ENCODE results near the gene EVI5. TPM values are rescaled to one million over a fixed set of nuclear protein-coding genes. Genes with fewer than 3 reads are reported as not detected.

Gene EVI5
- total RNA-seq, 4 donors from 2014 or later: 13.6 to 21.6 (median 14.8) TPM

DNA sequence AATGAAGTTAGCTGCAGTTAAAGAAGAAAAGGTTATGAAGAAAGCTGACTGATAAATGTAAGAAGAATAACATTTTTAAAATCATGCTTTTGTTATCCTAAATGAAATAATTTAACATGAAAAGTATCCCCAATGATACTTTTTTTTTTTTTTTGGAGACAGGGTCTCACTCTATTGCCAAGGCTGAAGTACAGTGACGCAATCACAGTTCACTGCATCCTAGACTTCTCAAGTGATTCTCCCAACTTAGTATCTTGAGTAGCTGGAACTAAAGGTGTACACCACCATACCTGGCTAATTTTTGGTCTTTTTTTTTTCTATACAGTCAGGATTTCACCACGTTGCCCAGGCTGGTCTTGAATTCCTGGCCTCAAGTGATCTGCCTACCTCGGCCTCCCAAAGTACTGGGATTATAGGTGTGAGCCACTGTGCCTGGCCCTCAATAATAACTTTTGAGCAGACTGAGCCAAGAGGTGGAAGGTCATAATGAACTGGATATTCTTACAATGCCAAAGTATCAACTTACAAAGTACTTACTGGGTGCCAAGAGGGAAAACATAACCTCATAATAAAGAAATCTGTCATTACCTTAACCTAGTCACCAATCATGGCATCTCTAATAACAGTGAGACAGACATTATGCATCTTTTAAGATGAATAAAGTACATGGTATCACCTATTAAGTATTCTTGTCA is 94.5 kb downstream of the EVI5 start:
- no peaks in the 10 kb centered on the region for H3K9me3 ChIP-seq
- H3K27me3 ChIP-seq: no peaks in the 10 kb centered on the region
- H3K4me1 ChIP-seq: no peaks in the 10 kb centered on the region
- WGBS: 94% methylated on average over 3 of the region's 3 CpGs
- TF ChIP-seq POLR2A (IDR thresholded peaks at IDR 0.05) (no peak), EP300 (IDR thresholded peaks at IDR 0.05) (no peak), POLR2AphosphoS5 (IDR thresholded peaks at IDR 0.05) (no peak)
- TF ChIP-seq, protein P1, sequence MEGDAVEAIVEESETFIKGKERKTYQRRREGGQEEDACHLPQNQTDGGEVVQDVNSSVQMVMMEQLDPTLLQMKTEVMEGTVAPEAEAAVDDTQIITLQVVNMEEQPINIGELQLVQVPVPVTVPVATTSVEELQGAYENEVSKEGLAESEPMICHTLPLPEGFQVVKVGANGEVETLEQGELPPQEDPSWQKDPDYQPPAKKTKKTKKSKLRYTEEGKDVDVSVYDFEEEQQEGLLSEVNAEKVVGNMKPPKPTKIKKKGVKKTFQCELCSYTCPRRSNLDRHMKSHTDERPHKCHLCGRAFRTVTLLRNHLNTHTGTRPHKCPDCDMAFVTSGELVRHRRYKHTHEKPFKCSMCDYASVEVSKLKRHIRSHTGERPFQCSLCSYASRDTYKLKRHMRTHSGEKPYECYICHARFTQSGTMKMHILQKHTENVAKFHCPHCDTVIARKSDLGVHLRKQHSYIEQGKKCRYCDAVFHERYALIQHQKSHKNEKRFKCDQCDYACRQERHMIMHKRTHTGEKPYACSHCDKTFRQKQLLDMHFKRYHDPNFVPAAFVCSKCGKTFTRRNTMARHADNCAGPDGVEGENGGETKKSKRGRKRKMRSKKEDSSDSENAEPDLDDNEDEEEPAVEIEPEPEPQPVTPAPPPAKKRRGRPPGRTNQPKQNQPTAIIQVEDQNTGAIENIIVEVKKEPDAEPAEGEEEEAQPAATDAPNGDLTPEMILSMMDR (IDR thresholded peaks at IDR 0.05): no peak
- peaks cover 58% of the 10 kb centered on the region for H3K36me3 ChIP-seq
- H3K27ac ChIP-seq: no peak overlapping the region
- H3K4me3 ChIP-seq: no peak overlapping the region
- DNase-seq (ENCODE audit: low spot score in 2 of 2): no peak

DNA sequence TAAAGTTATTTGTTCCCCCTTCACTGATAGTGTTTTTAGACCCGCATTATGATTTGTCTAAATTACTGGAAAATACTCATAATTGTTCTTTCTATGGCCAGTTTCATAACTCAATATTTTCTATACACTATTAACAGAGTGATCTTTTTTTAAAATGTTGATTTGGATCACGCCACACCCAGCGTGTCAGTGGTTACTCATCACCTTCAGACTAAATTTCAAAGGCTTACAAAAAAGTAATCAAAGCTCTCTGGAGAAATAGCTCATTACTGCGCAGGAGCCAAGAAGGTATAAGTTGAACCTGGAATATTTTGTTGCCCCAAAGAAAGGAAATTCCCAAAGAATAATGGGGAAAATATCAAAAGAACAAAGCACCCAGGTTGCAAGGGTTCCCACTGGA is 104.9 kb downstream of the EVI5 start:
- H3K9me3 ChIP-seq: no peaks in the 10 kb centered on the region
- no peak overlapping the region for H3K27ac ChIP-seq
- H3K4me3 ChIP-seq: no peak overlapping the region
- DNase-seq (ENCODE audit: low spot score in 2 of 2): no peak
- WGBS: 79% methylated on average over 4 of the region's 4 CpGs
- TF ChIP-seq POLR2AphosphoS5 (IDR thresholded peaks at IDR 0.05): no peak
- no peak for TF ChIP-seq POLR2A (IDR thresholded peaks at IDR 0.05)
- no peak for TF ChIP-seq EP300 (IDR thresholded peaks at IDR 0.05)
- TF ChIP-seq, protein P1 (IDR thresholded peaks at IDR 0.05): no peak
- H3K36me3 ChIP-seq: peaks cover 21% of the 10 kb centered on the region
- H3K27me3 ChIP-seq: no peaks in the 10 kb centered on the region
- no peaks in the 10 kb centered on the region for H3K4me1 ChIP-seq

DNA sequence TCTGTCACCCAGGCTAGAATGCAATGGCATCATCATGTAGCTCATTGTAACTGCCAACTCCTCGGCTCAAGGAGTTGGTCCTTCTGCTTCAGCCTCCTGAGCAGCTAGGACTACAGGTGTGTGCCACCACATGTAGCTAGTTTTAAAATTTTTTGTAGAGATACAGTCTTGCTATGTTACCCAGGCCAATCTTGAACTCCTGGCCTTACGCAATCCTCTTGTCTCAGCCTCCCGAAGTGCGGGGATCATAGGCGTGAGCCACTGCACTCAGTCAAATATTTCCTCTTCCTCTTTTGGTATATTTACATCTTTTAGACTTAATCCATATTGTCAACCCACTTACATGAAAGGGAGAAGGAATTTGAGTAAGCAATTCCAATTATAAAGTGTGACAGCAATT is 121.1 kb downstream of the EVI5 start:
- Histone ChIP-seq H3K27me3 (no peaks in the 10 kb centered on the region), H3K9me3 (no peaks in the 10 kb centered on the region), H3K27ac (no peak overlapping the region), H3K36me3 (peaks cover 5% of the 10 kb centered on the region), H3K4me3 (no peak overlapping the region), H3K4me1 (no peaks in the 10 kb centered on the region)
- no peak for DNase-seq (ENCODE audit: low spot score in 2 of 2)
- no peak for TF ChIP-seq POLR2A (IDR thresholded peaks at IDR 0.05)
- TF ChIP-seq EP300 (IDR thresholded peaks at IDR 0.05): no peak
- TF ChIP-seq, protein P1 (IDR thresholded peaks at IDR 0.05): no peak
- no peak for TF ChIP-seq POLR2AphosphoS5 (IDR thresholded peaks at IDR 0.05)
- WGBS: 92% methylated on average over 5 of the region's 5 CpGs

DNA sequence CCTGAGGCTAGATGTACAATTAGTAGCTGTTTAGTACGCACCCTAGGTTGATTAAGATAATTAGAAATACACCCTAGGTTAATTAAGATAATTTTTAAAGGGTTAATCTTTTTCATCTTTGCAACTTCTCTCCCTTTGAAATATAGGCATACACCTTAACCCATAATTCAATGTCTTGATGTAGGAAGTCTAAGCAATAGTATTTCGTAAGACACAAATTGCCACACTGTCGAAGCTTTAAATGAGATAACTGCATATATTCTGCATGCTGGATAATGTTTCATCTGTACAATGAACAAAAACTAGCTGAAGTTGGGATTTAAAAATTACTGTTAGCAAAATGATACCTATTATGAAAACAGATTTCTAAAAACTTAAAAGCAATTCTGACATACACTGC is 122.9 kb downstream of the EVI5 start:
- Histone ChIP-seq H3K27me3 (no peaks in the 10 kb centered on the region), H3K36me3 (peaks cover 15% of the 10 kb centered on the region), H3K4me3 (no peak overlapping the region), H3K4me1 (no peaks in the 10 kb centered on the region), H3K9me3 (no peaks in the 10 kb centered on the region), H3K27ac (no peak overlapping the region)
- WGBS: 95% methylated on average over 3 of the region's 3 CpGs
- no peak for DNase-seq (ENCODE audit: low spot score in 2 of 2)
- no peak for TF ChIP-seq POLR2AphosphoS5 (IDR thresholded peaks at IDR 0.05)
- TF ChIP-seq, protein P1 (IDR thresholded peaks at IDR 0.05): no peak

DNA sequence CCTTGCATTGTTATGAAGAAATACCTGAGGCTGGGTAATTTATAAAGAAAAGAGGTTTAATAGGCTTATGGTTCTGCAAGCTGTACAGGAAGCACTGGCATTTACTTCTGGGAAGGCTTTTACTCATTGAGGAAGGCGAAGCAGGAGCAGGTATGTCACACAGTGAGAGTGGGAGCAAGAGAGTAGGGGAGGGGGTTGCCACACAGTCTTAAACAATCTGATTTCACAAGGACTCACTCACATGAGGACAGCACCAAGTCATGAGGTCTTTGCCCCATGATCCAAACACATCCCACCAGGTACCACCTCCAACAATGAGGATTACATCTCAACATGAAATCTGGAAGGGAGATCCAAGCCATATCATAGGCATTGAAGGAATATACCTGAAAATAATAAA is 127.2 kb downstream of the EVI5 start:
- no peak overlapping the region for H3K27ac ChIP-seq
- DNase-seq (ENCODE audit: low spot score in 2 of 2): no peak
- peaks cover 16% of the 10 kb centered on the region for H3K9me3 ChIP-seq
- no peaks in the 10 kb centered on the region for H3K27me3 ChIP-seq
- H3K4me3 ChIP-seq: no peak overlapping the region
- H3K4me1 ChIP-seq: no peaks in the 10 kb centered on the region
- peaks cover 25% of the 10 kb centered on the region for H3K36me3 ChIP-seq
- no peak for TF ChIP-seq POLR2AphosphoS5 (IDR thresholded peaks at IDR 0.05)
- TF ChIP-seq, protein P1 (IDR thresholded peaks at IDR 0.05): no peak
- TF ChIP-seq EP300 (IDR thresholded peaks at IDR 0.05): no peak
- TF ChIP-seq POLR2A (IDR thresholded peaks at IDR 0.05): no peak
- WGBS: 85% methylated on average over 1 of the region's 1 CpG
